ENCODE results near the gene CD93. TPM values are rescaled to one million over a fixed set of nuclear protein-coding genes. Genes with fewer than 3 reads are reported as not detected.

The CD93 gene
- total and polyA plus RNA-seq, 11 donors: 9.2 to 110 (median 45.7) TPM

- H3K4me1 ChIP-seq: peaks cover 0 to 48% (median 21%) of the 10 kb centered on the region in 12 donors
- H3K9me3 ChIP-seq: no peaks in the 10 kb centered on the region
- peak overlapping the region; percentile 81 to 99 (median 97) for H3K27ac ChIP-seq
- no peaks in the 10 kb centered on the region for H3K36me3 ChIP-seq
- WGBS, 4 donors: 40 to 74% (median 52%) methylated on average over 13 to 14 of the region's 14 CpGs
- DNase-seq (peak; percentile 69 to 80 (median 72)), ATAC-seq (peak; percentile 19 to 57 (median 39))
- intact Hi-C loops (cut with DNase I): loop anchor here in 6 of 10 donors (1.0 to 10.0 kb wide), 7 partner anchors 45 to 92 kb away; no protein-coding TSS in a partner anchor
- no peak for TF ChIP-seq POLR2A (IDR thresholded peaks at IDR 0.05)
- TF ChIP-seq CTCF (IDR thresholded peaks at IDR 0.05): no peak
- H3K4me3 ChIP-seq: peak overlapping the region in 8 of 12 donors; percentile 56 to 70 (median 66)
- H3K27me3 ChIP-seq: no peaks in the 10 kb centered on the region
These were observed 847 bp upstream of the CD93 start for GRCh38 chr20:23086931-23087411.

- 58 to 66% (median 59%) methylated on average over 20 to 23 of the region's 23 CpGs for WGBS, 4 donors
- Histone ChIP-seq H3K36me3 (peaks cover 0 to 9% (median 0%) of the 10 kb centered on the region in 9 donors), H3K4me1 (peaks cover 0 to 60% (median 28%) of the 10 kb centered on the region in 12 donors), H3K27me3 (no peaks in the 10 kb centered on the region), H3K9me3 (no peaks in the 10 kb centered on the region), H3K4me3 (peak overlapping the region; percentile 27 to 70 (median 60)), H3K27ac (peak overlapping the region; percentile 81 to 99 (median 97))
- TF ChIP-seq CTCF (IDR thresholded peaks at IDR 0.05): no peak
- TF ChIP-seq POLR2A (IDR thresholded peaks at IDR 0.05): no peak
- ATAC-seq: peak in 2 of 4 donors; percentile 2 to 3
- intact Hi-C loops (cut with DNase I): loop anchor here in 7 of 10 donors (1.0 to 10.0 kb wide), 9 partner anchors 34 to 93 kb away; no protein-coding TSS in a partner anchor
- peak in 1 of 5 donors; percentile 69 for DNase-seq
These were observed 578 bp downstream of the CD93 start for GRCh38 chr20:23085436-23086055.

- WGBS, 4 donors: 50 to 82% (median 61%) methylated on average over 2 to 24 of the region's 24 CpGs
- ATAC-seq (peak in 3 of 4 donors; percentile 9 to 25 (median 9)), DNase-seq (peak in 3 of 5 donors; percentile 53 to 75 (median 61))
- Histone ChIP-seq H3K9me3 (no peaks in the 10 kb centered on the region), H3K27me3 (no peaks in the 10 kb centered on the region), H3K4me1 (peaks cover 0 to 66% (median 30%) of the 10 kb centered on the region in 12 donors), H3K4me3 (peak overlapping the region; percentile 27 to 70 (median 60)), H3K27ac (peak overlapping the region; percentile 81 to 99 (median 97)), H3K36me3 (peaks cover 0 to 12% (median 0%) of the 10 kb centered on the region in 9 donors)
- TF ChIP-seq POLR2A (IDR thresholded peaks at IDR 0.05): no peak
- no peak for TF ChIP-seq CTCF (IDR thresholded peaks at IDR 0.05)
- intact Hi-C loops (cut with DNase I): loop anchor here in 7 of 10 donors (1.0 to 10.0 kb wide), 8 partner anchors 34 to 117 kb away; no protein-coding TSS in a partner anchor
These were observed 1.2 kb downstream of the CD93 start for GRCh38 chr20:23084845-23085365.

Measured in heart left ventricle (tissue), 16 donors.